Measurements from ENCODE around the gene CDH15. TPM values are rescaled to one million over a fixed set of nuclear protein-coding genes. Genes with fewer than 3 reads are reported as not detected.

CDH15 gene
- total and polyA plus RNA-seq, 2 of the 13 experiments (the other 11 are each of a cell fraction or from before 2014, with no cell fraction given) = 0.74 to 2.2 TPM

- no peak; the same call in 1 of the 2 replicates for TF ChIP-seq THAP8 (CRISPR knock-in tag; IDR thresholded peaks at IDR 0.05; ENCODE audit: borderline replicate concordance)
- TF ChIP-seq KAT8 (CRISPR knock-in tag; IDR thresholded peaks at IDR 0.05) = no peak
- 0 out of 2 replicates have a peak, but pooled peaks have one; percentile 22 for TF ChIP-seq ZNF234 (CRISPR knock-in tag; conservative IDR thresholded peaks at IDR 0.05)
- TF ChIP-seq, protein P1, sequence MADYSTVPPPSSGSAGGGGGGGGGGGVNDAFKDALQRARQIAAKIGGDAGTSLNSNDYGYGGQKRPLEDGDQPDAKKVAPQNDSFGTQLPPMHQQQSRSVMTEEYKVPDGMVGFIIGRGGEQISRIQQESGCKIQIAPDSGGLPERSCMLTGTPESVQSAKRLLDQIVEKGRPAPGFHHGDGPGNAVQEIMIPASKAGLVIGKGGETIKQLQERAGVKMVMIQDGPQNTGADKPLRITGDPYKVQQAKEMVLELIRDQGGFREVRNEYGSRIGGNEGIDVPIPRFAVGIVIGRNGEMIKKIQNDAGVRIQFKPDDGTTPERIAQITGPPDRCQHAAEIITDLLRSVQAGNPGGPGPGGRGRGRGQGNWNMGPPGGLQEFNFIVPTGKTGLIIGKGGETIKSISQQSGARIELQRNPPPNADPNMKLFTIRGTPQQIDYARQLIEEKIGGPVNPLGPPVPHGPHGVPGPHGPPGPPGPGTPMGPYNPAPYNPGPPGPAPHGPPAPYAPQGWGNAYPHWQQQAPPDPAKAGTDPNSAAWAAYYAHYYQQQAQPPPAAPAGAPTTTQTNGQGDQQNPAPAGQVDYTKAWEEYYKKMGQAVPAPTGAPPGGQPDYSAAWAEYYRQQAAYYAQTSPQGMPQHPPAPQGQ (CRISPR knock-in tag; IDR thresholded peaks at IDR 0.05; ENCODE audit: borderline replicate concordance) = no peak
- no peak for TF ChIP-seq ZNF878 (CRISPR knock-in tag; IDR thresholded peaks at IDR 0.05)
- no peak for TF ChIP-seq ZSCAN5A (CRISPR knock-in tag; IDR thresholded peaks at IDR 0.05; ENCODE audit: borderline replicate concordance)
- TF ChIP-seq ARID3A (IDR thresholded peaks at IDR 0.05; ENCODE audit: low read depth, low read length) = no peak
- TF ChIP-seq TCF12 (IDR thresholded peaks at IDR 0.05) = no peak
- TF ChIP-seq TCF12 (CRISPR knock-in tag; IDR thresholded peaks at IDR 0.05) = no peak
- no peak for TF ChIP-seq BCL6 (CRISPR knock-in tag; IDR thresholded peaks at IDR 0.05)
- TF ChIP-seq, protein P2, sequence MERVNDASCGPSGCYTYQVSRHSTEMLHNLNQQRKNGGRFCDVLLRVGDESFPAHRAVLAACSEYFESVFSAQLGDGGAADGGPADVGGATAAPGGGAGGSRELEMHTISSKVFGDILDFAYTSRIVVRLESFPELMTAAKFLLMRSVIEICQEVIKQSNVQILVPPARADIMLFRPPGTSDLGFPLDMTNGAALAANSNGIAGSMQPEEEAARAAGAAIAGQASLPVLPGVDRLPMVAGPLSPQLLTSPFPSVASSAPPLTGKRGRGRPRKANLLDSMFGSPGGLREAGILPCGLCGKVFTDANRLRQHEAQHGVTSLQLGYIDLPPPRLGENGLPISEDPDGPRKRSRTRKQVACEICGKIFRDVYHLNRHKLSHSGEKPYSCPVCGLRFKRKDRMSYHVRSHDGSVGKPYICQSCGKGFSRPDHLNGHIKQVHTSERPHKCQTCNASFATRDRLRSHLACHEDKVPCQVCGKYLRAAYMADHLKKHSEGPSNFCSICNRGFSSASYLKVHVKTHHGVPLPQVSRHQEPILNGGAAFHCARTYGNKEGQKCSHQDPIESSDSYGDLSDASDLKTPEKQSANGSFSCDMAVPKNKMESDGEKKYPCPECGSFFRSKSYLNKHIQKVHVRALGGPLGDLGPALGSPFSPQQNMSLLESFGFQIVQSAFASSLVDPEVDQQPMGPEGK (CRISPR knock-in tag; IDR thresholded peaks at IDR 0.05) = peak; percentile 84
- TF ChIP-seq ELF1 (CRISPR knock-in tag; IDR thresholded peaks at IDR 0.05) = peak; percentile 75
- TF ChIP-seq THYN1 (CRISPR knock-in tag; IDR thresholded peaks at IDR 0.05; ENCODE audit: borderline replicate concordance, low read depth) = no peak
- TF ChIP-seq, protein P3, sequence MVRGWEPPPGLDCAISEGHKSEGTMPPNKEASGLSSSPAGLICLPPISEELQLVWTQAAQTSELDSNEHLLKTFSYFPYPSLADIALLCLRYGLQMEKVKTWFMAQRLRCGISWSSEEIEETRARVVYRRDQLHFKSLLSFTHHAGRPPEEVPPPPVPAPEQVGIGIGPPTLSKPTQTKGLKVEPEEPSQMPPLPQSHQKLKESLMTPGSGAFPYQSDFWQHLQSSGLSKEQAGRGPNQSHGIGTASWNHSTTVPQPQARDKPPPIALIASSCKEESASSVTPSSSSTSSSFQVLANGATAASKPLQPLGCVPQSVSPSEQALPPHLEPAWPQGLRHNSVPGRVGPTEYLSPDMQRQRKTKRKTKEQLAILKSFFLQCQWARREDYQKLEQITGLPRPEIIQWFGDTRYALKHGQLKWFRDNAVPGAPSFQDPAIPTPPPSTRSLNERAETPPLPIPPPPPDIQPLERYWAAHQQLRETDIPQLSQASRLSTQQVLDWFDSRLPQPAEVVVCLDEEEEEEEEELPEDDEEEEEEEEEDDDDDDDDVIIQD (CRISPR knock-in tag; IDR thresholded peaks at IDR 0.05; ENCODE audit: low read depth) = no peak
- no peak for TF ChIP-seq FIP1L1 (IDR thresholded peaks at IDR 0.05; ENCODE audit: borderline replicate concordance, insufficient read depth, low read depth, low read length)
- TF ChIP-seq ZNF75D (CRISPR knock-in tag; IDR thresholded peaks at IDR 0.05; ENCODE audit: borderline replicate concordance) = no peak
- TF ChIP-seq POLR2G (IDR thresholded peaks at IDR 0.05; ENCODE audit: low read depth, low read length) = no peak
- no peak for TF ChIP-seq PTBP1 (IDR thresholded peaks at IDR 0.05; ENCODE audit: low read depth, low read length, poor library complexity, severe bottlenecking)
- TF ChIP-seq AHR (CRISPR knock-in tag; IDR thresholded peaks at IDR 0.05) = peak; percentile 29; the same call in 1 of the 2 replicates
Measured at GRCh38 chr16:89191033-89191900, 19.7 kb downstream of the CDH15 start (continued).
